ENCODE results near the gene DAO. TPM values are rescaled to one million over a fixed set of nuclear protein-coding genes. Genes with fewer than 3 reads are reported as not detected.
A peak's percentile ranks its signal among the peaks of the same experiment; 100 is the strongest.

DAO gene
- total RNA-seq, 4 donors from 2014 or later: 2.5 TPM; not detected in 3

- H3K9me3 ChIP-seq: no peaks in the 10 kb centered on the region
- no peaks in the 10 kb centered on the region for H3K36me3 ChIP-seq
- TF ChIP-seq POLR2AphosphoS5 (IDR thresholded peaks at IDR 0.05): peak; percentile 90
- TF ChIP-seq POLR2A (IDR thresholded peaks at IDR 0.05): no peak
- no peak for TF ChIP-seq EP300 (IDR thresholded peaks at IDR 0.05)
- TF ChIP-seq CTCF (IDR thresholded peaks at IDR 0.05): peak in 1 of 4 experiments; percentile 12
- WGBS, 2 donors (ENCODE audit: low coverage in 1 of 2): 22 to 45% methylated on average over 5 to 10 of the region's 13 CpGs
- H3K4me3 ChIP-seq: no peak overlapping the region
- peak overlapping the region; percentile 60 to 98 (median 94) for H3K27ac ChIP-seq
- peak; percentile 66 for ATAC-seq
- H3K4me1 ChIP-seq: peaks cover 0 to 91% (median 29%) of the 10 kb centered on the region in 3 donors
- H3K27me3 ChIP-seq: no peaks in the 10 kb centered on the region
Measured at GRCh38 chr12:108854451-108855283, 25.2 kb upstream of the DAO start.

- WGBS, 2 donors (ENCODE audit: low coverage in 1 of 2): 61 to 77% methylated on average over 5 to 8 of the region's 12 CpGs
- peaks cover 0 to 82% (median 29%) of the 10 kb centered on the region in 3 donors for H3K4me1 ChIP-seq
Measured at GRCh38 chr12:108855284-108856169, 24.4 kb upstream of the DAO start.

GRCh38 chr12:108856170-108856427 is 23.8 kb upstream of the DAO start:
- Histone ChIP-seq H3K27ac (peak overlapping the region; percentile 76 to 98 (median 94)), H3K4me1 (peaks cover 0 to 76% (median 27%) of the 10 kb centered on the region in 3 donors), H3K9me3 (no peaks in the 10 kb centered on the region), H3K36me3 (no peaks in the 10 kb centered on the region), H3K4me3 (peak overlapping the region; percentile 70 to 76), H3K27me3 (no peaks in the 10 kb centered on the region)
- TF ChIP-seq POLR2A (IDR thresholded peaks at IDR 0.05): no peak
- no peak for TF ChIP-seq POLR2AphosphoS5 (IDR thresholded peaks at IDR 0.05)
- no peak for TF ChIP-seq CTCF (IDR thresholded peaks at IDR 0.05)
- no peak for TF ChIP-seq EP300 (IDR thresholded peaks at IDR 0.05)
- WGBS, 2 donors (ENCODE audit: low coverage in 1 of 2): no CpG with 5 or more reads among the region's 6 CpGs
- no peak for ATAC-seq

More at GRCh38 chr12:108855284-108856169, 24.4 kb upstream of the DAO start:
- no peaks in the 10 kb centered on the region for H3K36me3 ChIP-seq
- peak overlapping the region; percentile 76 to 98 (median 94) for H3K27ac ChIP-seq
- no peak for TF ChIP-seq EP300 (IDR thresholded peaks at IDR 0.05)
- no peak for TF ChIP-seq CTCF (IDR thresholded peaks at IDR 0.05)
- TF ChIP-seq POLR2AphosphoS5 (IDR thresholded peaks at IDR 0.05): no peak
- TF ChIP-seq POLR2A (IDR thresholded peaks at IDR 0.05): no peak
- H3K27me3 ChIP-seq: no peaks in the 10 kb centered on the region
- no peak for ATAC-seq
- no peaks in the 10 kb centered on the region for H3K9me3 ChIP-seq
- H3K4me3 ChIP-seq: peak overlapping the region in 1 of 2 donors; percentile 76

- TF ChIP-seq CTCF (IDR thresholded peaks at IDR 0.05) (no peak), POLR2AphosphoS5 (IDR thresholded peaks at IDR 0.05) (peak; percentile 74), EP300 (IDR thresholded peaks at IDR 0.05) (no peak), POLR2A (IDR thresholded peaks at IDR 0.05) (peak; percentile 33 to 35)
- WGBS, 2 donors (ENCODE audit: low coverage in 1 of 2): 0% methylated on average over 1 to 2 of the region's 24 CpGs
Measured at GRCh38 chr12:108856428-108857157, 23.3 kb upstream of the DAO start.

More at GRCh38 chr12:108856428-108857157, 23.3 kb upstream of the DAO start:
- H3K4me3 ChIP-seq: peak overlapping the region; percentile 70 to 76
- no peaks in the 10 kb centered on the region for H3K9me3 ChIP-seq
- no peaks in the 10 kb centered on the region for H3K36me3 ChIP-seq
- peaks cover 0 to 71% (median 25%) of the 10 kb centered on the region in 3 donors for H3K4me1 ChIP-seq
- peak; percentile 0 for ATAC-seq
- H3K27me3 ChIP-seq: no peaks in the 10 kb centered on the region
- peak overlapping the region; percentile 76 to 98 (median 94) for H3K27ac ChIP-seq
